ENCODE measurements around the gene CYLD.

CYLD gene

DNA sequence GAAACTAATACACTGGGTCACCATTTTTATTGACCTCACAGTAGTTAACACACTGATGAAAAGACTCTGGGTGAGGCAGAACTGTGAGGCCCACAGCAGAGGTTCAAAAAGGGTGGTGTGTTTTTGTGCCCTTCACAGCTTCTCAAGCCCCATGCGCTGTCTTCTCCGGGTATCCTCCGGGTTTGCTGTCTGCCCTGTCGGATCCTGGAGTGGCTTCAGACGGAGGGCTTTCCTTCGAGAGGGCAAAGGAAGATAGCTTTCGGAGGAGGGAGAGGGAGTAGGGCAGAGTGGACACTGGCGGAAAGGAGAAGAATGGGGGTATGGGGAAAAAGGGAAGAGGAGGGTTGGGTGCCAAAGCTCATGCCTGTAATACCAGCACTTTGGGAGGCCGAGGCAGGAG is 80.8 kb downstream of the CYLD start:
- DNase-seq = no peak
- H3K4me1 ChIP-seq (ENCODE audit: low read length) = no peaks in the 10 kb centered on the region
- H3K27ac ChIP-seq (ENCODE audit: low read length) = no peak overlapping the region
- H3K9me3 ChIP-seq (replicated peaks; ENCODE audit: insufficient read depth, low read length) = no peaks in the 10 kb centered on the region
- H2AFZ ChIP-seq (ENCODE audit: low read length) = no peak overlapping the region
- no peaks in the 10 kb centered on the region for H4K20me1 ChIP-seq (ENCODE audit: insufficient read depth, low read length)
- TF ChIP-seq EZH2 (optimal IDR thresholded peaks at IDR 0.05; ENCODE audit: low read depth, low read length) (no peak), CTCF (IDR thresholded peaks at IDR 0.05; ENCODE audit: low read length) (no peak), EZH2phosphoT487 (IDR thresholded peaks at IDR 0.05; ENCODE audit: low read length) (no peak)
- H3F3A ChIP-seq (ENCODE audit: insufficient read depth, low read length) = no peaks in the 10 kb centered on the region
- no peaks in the 10 kb centered on the region for H3K79me2 ChIP-seq (ENCODE audit: low read length)
- H3K27me3 ChIP-seq (replicated peaks; ENCODE audit: insufficient read depth, low read length) = no peaks in the 10 kb centered on the region
- no peaks in the 10 kb centered on the region for H3K9me2 ChIP-seq (replicated peaks; ENCODE audit: insufficient read depth, low read length)
- H3K4me3 ChIP-seq (ENCODE audit: low read length) = no peak overlapping the region
- H3K4me2 ChIP-seq (ENCODE audit: low read depth, low read length) = no peak overlapping the region
- H3K36me3 ChIP-seq (replicated peaks; ENCODE audit: insufficient read depth, low read length) = no peaks in the 10 kb centered on the region
- no peak overlapping the region for H3K9ac ChIP-seq (ENCODE audit: low read length)

DNA sequence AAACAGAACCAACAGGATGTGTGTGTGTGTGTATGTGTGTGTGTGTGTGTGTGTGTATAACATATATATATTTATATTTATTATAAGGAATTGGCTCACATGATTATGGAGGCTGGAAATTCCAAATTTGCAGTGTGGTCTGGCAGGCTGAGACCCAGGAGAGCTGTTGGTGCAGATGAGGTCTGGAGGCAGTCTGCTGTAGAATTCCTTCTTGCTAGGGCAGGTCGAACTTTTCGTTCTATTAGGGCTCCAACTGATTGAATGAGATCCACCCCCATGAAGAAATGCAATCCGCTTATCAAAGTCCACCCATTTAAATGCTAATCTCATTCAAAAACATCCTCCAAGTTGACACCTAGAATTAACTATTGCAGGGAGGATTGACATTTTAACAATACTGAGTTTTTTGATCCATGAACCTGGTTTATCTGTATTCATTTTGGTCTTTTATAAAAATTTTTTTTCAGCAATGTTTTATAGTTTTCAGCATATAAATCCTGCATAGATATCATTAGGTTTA is 85.0 kb downstream of the CYLD start:
- Histone ChIP-seq H3K9me2 (replicated peaks; ENCODE audit: insufficient read depth, low read length) (no peaks in the 10 kb centered on the region), H2AFZ (ENCODE audit: low read length) (no peak overlapping the region), H3K9ac (ENCODE audit: low read length) (no peak overlapping the region), H3K4me2 (ENCODE audit: low read depth, low read length) (no peak overlapping the region), H3K27ac (ENCODE audit: low read length) (no peak overlapping the region), H4K20me1 (ENCODE audit: insufficient read depth, low read length) (no peaks in the 10 kb centered on the region), H3K79me2 (ENCODE audit: low read length) (no peaks in the 10 kb centered on the region), H3K36me3 (replicated peaks; ENCODE audit: insufficient read depth, low read length) (no peaks in the 10 kb centered on the region), H3K4me1 (ENCODE audit: low read length) (no peaks in the 10 kb centered on the region), H3F3A (ENCODE audit: insufficient read depth, low read length) (no peaks in the 10 kb centered on the region), H3K27me3 (replicated peaks; ENCODE audit: insufficient read depth, low read length) (no peaks in the 10 kb centered on the region), H3K9me3 (replicated peaks; ENCODE audit: insufficient read depth, low read length) (no peaks in the 10 kb centered on the region), H3K4me3 (ENCODE audit: low read length) (no peak overlapping the region)
- no peak for TF ChIP-seq EZH2 (optimal IDR thresholded peaks at IDR 0.05; ENCODE audit: low read depth, low read length)
- no peak for TF ChIP-seq EZH2phosphoT487 (IDR thresholded peaks at IDR 0.05; ENCODE audit: low read length)
- no peak for TF ChIP-seq CTCF (IDR thresholded peaks at IDR 0.05; ENCODE audit: low read length)
- DNase-seq = no peak

- no peaks in the 10 kb centered on the region for H3K79me2 ChIP-seq (ENCODE audit: low read length)
- H3K36me3 ChIP-seq (replicated peaks; ENCODE audit: insufficient read depth, low read length) = no peaks in the 10 kb centered on the region
- no peaks in the 10 kb centered on the region for H3K9me2 ChIP-seq (replicated peaks; ENCODE audit: insufficient read depth, low read length)
- no peaks in the 10 kb centered on the region for H3K4me1 ChIP-seq (ENCODE audit: low read length)
- H3K4me3 ChIP-seq (ENCODE audit: low read length) = no peak overlapping the region
- H4K20me1 ChIP-seq (ENCODE audit: insufficient read depth, low read length) = no peaks in the 10 kb centered on the region
- H3K27me3 ChIP-seq (replicated peaks; ENCODE audit: insufficient read depth, low read length) = no peaks in the 10 kb centered on the region
- H3F3A ChIP-seq (ENCODE audit: insufficient read depth, low read length) = no peaks in the 10 kb centered on the region
- H2AFZ ChIP-seq (ENCODE audit: low read length) = no peak overlapping the region
- TF ChIP-seq CTCF (IDR thresholded peaks at IDR 0.05; ENCODE audit: low read length) = no peak
- no peak for TF ChIP-seq EZH2 (optimal IDR thresholded peaks at IDR 0.05; ENCODE audit: low read depth, low read length)
- TF ChIP-seq EZH2phosphoT487 (IDR thresholded peaks at IDR 0.05; ENCODE audit: low read length) = no peak
- no peaks in the 10 kb centered on the region for H3K9me3 ChIP-seq (replicated peaks; ENCODE audit: insufficient read depth, low read length)
- H3K27ac ChIP-seq (ENCODE audit: low read length) = no peak overlapping the region
- DNase-seq = no peak
- H3K9ac ChIP-seq (ENCODE audit: low read length) = no peak overlapping the region
- no peak overlapping the region for H3K4me2 ChIP-seq (ENCODE audit: low read depth, low read length)
Measured at GRCh38 chr16:50828164-50828702, 86.3 kb downstream of the CYLD start.

All from MM.1S (cell line).